Glutamatergic neuron (in vitro differentiated cells): ENCODE results near the gene B4GALT1. TPM values are rescaled to one million over a fixed set of nuclear protein-coding genes. Genes with fewer than 3 reads are reported as not detected.
"Not testable (repeated sequence)": the region's sequence is repeated elsewhere in the genome, so short reads cannot be mapped to it uniquely, and the experiment has no call there.

ENCODE experiments used
- DNase-seq: peaks from one replicate; pipeline ENCODE4 v3.0.0; 2022
- H3K27ac Mint-ChIP-seq: one replicate; pipeline ENCODE4 v1.8.0; 2020; ENCODE audit warnings: mild to moderate bottlenecking, mixed read lengths, inconsistent platforms; ENCODE audit not compliant: unreplicated experiment
- H3K27me3 Mint-ChIP-seq: one replicate; pipeline ENCODE4 v1.8.0; 2020; ENCODE audit warnings: mild to moderate bottlenecking, moderate library complexity, mixed read lengths, inconsistent platforms; ENCODE audit not compliant: unreplicated experiment
- H3K36me3 Mint-ChIP-seq: one replicate; pipeline ENCODE4 v1.8.0; 2020; ENCODE audit warnings: mild to moderate bottlenecking, mixed read lengths, inconsistent platforms; ENCODE audit not compliant: unreplicated experiment
- H3K4me1 Mint-ChIP-seq: one replicate; pipeline ENCODE4 v1.8.0; 2020; ENCODE audit warnings: mild to moderate bottlenecking, low read depth, mixed read lengths, inconsistent platforms; ENCODE audit not compliant: unreplicated experiment
- H3K4me3 Mint-ChIP-seq: one replicate; pipeline ENCODE4 v1.8.0; 2020; ENCODE audit warnings: mild to moderate bottlenecking, mixed read lengths, inconsistent platforms; ENCODE audit not compliant: unreplicated experiment
- H3K9me3 Mint-ChIP-seq: one replicate; pipeline ENCODE4 v1.8.0; 2020; ENCODE audit warnings: mild to moderate bottlenecking, moderate library complexity, mixed read lengths, inconsistent platforms; ENCODE audit not compliant: unreplicated experiment
- total RNA-seq: library from RNA; stranded (reverse); fragmentation: NEBNext Ultra II Directional; extraction: Animal tissue kit (Norgen Biotek cat#: 25700); gene quantifications from one replicate; pipeline ENCODE4 v1.2.1, GENCODE V29; 2021; ENCODE audit not compliant: unreplicated experiment
- TF ChIP-seq, protein P1 (sequence below): fragments of 200-600 bp; sonication (generic); IDR thresholded peaks from one replicate; pipeline ENCODE4 v1.5.0; 2021; ENCODE audit not compliant: partially characterized antibody, unreplicated experiment

The B4GALT1 gene
- total RNA-seq, 1 donor from 2014 or later, result 5.4 TPM

DNA sequence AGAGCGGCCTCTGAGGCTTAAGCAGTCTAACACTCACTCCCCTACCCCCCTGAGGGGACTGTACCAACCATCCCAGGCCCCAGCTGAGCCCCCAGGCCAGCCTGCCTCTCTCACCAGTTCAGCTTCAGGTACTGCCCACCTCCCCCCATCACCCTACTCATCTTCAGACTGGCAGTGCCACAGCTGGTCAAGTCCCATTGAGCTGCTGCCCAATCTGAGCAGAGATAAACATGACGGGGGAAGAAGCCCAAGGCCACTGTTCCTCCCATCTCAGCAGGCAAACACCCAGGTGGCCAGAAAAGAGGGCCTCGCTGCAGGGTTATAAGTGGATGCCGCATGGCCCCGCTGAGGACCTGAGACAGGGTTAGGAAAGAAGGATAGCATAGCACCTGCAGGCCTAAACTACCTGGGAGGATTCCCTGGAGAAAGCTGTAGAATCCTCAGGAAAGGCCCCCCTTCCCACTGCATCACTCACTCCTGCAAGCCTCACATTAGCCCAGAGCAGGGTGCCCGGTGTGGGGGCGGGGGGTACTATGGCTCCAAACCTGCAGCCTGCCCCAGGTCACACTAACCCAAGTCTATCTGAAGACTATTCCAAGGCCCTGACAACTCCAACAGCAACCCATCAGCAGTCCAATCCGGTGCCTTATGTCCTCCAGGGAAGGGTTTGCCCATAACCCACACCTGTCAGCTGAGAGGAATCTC, 3.6 kb downstream of the B4GALT1 start:
- no peak for DNase-seq
- Mint-ChIP-seq H3K9me3 (peaks cover 4% of the 10 kb centered on the region), H3K4me1 (peaks cover 45% of the 10 kb centered on the region), H3K27ac (no peak overlapping the region), H3K4me3 (no peak overlapping the region), H3K27me3 (peaks cover 10% of the 10 kb centered on the region), H3K36me3 (no peaks in the 10 kb centered on the region)
- TF ChIP-seq, protein P1, sequence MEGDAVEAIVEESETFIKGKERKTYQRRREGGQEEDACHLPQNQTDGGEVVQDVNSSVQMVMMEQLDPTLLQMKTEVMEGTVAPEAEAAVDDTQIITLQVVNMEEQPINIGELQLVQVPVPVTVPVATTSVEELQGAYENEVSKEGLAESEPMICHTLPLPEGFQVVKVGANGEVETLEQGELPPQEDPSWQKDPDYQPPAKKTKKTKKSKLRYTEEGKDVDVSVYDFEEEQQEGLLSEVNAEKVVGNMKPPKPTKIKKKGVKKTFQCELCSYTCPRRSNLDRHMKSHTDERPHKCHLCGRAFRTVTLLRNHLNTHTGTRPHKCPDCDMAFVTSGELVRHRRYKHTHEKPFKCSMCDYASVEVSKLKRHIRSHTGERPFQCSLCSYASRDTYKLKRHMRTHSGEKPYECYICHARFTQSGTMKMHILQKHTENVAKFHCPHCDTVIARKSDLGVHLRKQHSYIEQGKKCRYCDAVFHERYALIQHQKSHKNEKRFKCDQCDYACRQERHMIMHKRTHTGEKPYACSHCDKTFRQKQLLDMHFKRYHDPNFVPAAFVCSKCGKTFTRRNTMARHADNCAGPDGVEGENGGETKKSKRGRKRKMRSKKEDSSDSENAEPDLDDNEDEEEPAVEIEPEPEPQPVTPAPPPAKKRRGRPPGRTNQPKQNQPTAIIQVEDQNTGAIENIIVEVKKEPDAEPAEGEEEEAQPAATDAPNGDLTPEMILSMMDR, result no peak

DNA sequence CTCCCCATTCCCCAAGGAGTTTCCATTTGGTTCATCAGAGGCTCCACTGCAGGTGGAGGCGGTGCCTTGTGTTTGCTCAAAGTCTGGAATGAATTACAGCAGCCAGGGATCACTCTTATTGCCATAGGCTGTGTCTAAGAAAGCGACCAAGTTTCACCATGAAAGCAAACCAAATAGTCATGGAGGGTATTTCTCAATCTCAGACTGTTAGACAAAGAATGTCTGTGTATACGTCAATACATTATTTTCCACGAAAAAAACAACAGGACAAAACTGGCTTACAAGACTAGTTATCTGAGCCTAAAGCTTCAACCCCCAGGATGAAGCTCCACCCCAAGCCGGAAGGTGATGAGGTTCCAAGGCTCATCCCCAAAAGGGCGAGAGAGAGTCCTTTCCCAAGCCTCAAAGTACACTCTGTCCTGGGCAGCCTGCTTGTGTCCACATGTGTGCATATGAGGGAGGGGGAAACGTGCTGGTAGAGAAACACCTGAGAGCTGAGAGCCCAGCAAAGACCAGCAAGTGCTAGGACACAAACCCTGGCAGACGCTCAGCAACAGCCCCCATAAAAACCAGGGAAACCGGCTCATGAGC, 4.3 kb downstream of the B4GALT1 start:
- Mint-ChIP-seq H3K4me1 (peaks cover 45% of the 10 kb centered on the region), H3K27ac (no peak overlapping the region), H3K36me3 (no peaks in the 10 kb centered on the region), H3K9me3 (peaks cover 4% of the 10 kb centered on the region), H3K4me3 (peak overlapping the region; percentile 38), H3K27me3 (peaks cover 10% of the 10 kb centered on the region)
- TF ChIP-seq, protein P1, result no peak
- no peak for DNase-seq

DNA sequence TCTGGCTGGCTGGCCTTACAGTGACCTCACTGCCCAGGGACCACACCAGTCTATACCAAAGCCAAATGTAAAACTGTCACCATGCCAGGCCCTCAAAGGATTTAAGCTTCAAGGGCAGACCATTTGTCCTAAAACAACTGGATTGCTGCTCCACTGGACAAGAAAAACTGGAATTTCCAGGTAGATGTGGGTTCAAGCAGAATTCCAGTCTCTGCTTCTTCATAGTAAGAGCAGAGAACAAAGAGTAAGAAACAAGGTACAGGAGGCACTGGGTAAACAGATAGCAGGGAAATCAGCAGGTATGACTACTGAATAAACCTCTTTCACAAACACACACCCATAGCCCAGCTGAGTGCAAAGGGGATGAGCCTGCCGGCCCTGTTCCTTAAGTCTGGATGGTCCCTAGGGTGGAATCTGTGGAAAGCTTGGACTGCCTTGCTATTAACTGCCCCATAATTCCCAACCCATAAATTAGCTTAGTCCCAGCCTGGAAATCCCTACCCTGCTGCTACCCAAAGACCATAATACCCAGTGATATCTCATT, 5.5 kb downstream of the B4GALT1 start:
- no peak overlapping the region for H3K4me3 Mint-ChIP-seq
- peaks cover 45% of the 10 kb centered on the region for H3K4me1 Mint-ChIP-seq
- no peak overlapping the region for H3K27ac Mint-ChIP-seq

DNA sequence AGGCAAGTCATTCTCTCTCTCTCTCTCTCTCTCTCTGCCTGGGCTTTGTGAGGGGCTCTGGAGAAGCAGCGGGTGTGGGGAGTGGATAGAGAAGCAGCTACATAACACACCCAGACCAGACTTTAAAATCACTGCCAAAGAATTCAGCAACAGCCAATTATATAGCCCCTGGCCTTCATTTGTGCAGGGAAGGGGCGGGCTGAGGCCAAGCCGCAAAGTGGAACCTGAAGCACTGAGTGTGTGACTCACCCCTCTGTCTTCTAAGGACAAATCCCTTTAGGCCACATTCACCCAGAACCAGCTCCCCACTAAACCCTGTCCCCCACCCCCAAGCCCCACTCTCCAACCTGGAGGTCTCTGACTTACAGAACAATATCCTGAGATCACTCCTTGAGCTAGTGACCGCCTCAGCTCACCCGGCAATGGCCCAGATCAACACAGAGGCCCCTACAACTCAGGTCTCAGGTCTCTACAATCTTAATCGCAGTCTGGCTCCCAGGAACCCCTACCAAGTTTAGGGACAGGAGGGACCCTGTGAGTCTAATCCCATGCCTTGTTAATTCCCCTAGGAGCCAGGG, 6.0 kb downstream of the B4GALT1 start:
- Mint-ChIP-seq H3K4me1 (peaks cover 44% of the 10 kb centered on the region), H3K27me3 (peaks cover 9% of the 10 kb centered on the region), H3K36me3 (no peaks in the 10 kb centered on the region), H3K27ac (no peak overlapping the region), H3K9me3 (peaks cover 4% of the 10 kb centered on the region), H3K4me3 (no peak overlapping the region)
- TF ChIP-seq, protein P1, result no peak
- DNase-seq, result no peak

More for the DNA sequence above, 5.5 kb downstream of the B4GALT1 start:
- Mint-ChIP-seq H3K27me3 (peaks cover 10% of the 10 kb centered on the region), H3K9me3 (peaks cover 4% of the 10 kb centered on the region), H3K36me3 (no peaks in the 10 kb centered on the region)
- no peak for DNase-seq
- TF ChIP-seq, protein P1, result no peak

DNA sequence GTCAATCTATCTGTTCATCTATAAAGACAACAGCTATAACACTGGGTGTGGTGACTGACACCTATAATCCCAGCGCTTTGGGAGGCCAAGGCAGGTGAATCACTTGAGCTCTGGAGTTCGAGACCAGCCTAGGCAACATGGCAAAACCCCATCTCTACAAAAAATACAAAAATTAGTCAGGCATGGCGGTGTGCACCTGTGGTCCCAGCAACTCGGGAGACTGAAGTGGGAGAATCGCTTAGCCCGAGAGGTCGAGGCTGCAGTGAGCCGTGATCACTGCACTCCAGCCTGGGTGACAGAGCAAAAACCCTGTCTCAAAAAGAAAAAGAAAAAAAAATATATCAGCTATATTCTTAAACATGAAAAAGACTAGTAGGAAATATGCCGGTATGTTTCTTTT, 6.7 kb downstream of the B4GALT1 start:
- H3K9me3 Mint-ChIP-seq, H3K27me3 Mint-ChIP-seq, H3K4me3 Mint-ChIP-seq, H3K36me3 Mint-ChIP-seq, DNase-seq, H3K27ac Mint-ChIP-seq: not testable (repeated sequence)
- H3K4me1 Mint-ChIP-seq, result peaks cover 40% of the 10 kb centered on the region
